Ascending aorta (tissue), 2 donors: ENCODE measurements around the gene PLCL2. TPM values are rescaled to one million over a fixed set of nuclear protein-coding genes. Genes with fewer than 3 reads are reported as not detected.

Experiments
- DNase-seq, 2 donors: peaks; one replicate each; pipeline ENCODE4 v3.0.0-alpha.2; 2019; ENCODE audit warnings: low spot score in 2 of 2
- H3K27ac ChIP-seq, 2 donors: fragments of 200-600 bp; sonication (generic); one replicate each; pipeline ENCODE4 v1.5.1; 2016 to 2017; ENCODE audit warnings: mild to moderate bottlenecking in 1 of 2
- H3K27me3 ChIP-seq: fragments of 200-600 bp; sonication (generic); one replicate; pipeline ENCODE4 v1.5.1; 2017
- H3K36me3 ChIP-seq, 2 donors: fragments of 200-600 bp; sonication (generic); one replicate each; pipeline ENCODE4 v1.5.1; 2016
- H3K4me1 ChIP-seq, 2 donors: fragments of 200-600 bp; sonication (generic); one replicate each; pipeline ENCODE4 v1.5.1; 2016 to 2017; ENCODE audit warnings: mild to moderate bottlenecking in 1 of 2
- H3K4me3 ChIP-seq, 2 donors: fragments of 200-600 bp; sonication (generic); one replicate each; pipeline ENCODE4 v1.5.1; 2016 to 2017; ENCODE audit warnings: mild to moderate bottlenecking in 1 of 2
- H3K9me3 ChIP-seq, 2 donors: fragments of 200-600 bp; sonication (generic); one replicate each; pipeline ENCODE4 v1.5.1; 2016
- CTCF ChIP-seq, 3 experiments: fragments of 200-600 bp in 2 of 3; fragments of 450-650 bp in 1 of 3; sonication (generic) in 2 of 3; IDR thresholded peaks; one replicate each; pipeline ENCODE4 v1.5.1; 2016 to 2019; ENCODE audit warnings: antibody characterized with exemption in 3 of 3, mild to moderate bottlenecking in 1 of 3, moderate library complexity in 1 of 3
- intact Hi-C: fragments of 100-400 bp; cut with DNase I; formaldehyde crosslinking; loops from one replicate; pipeline ENCODE4 v1.15.1; 2023
- total RNA-seq: library from RNA; depleted of rRNA; stranded (reverse); fragments of >200 nt; gene quantifications from one replicate; pipeline ENCODE4 v1.1.0, GENCODE V29; 2016

The PLCL2 gene
- total RNA-seq, 1 donor from 2014 or later, result 2.9 TPM

GRCh38 chr3:16840101-16840424, 44.7 kb upstream of the PLCL2 start:
- TF ChIP-seq CTCF (IDR thresholded peaks at IDR 0.05), result no peak
- H3K4me1 ChIP-seq, result no peaks in the 10 kb centered on the region
- no peak for DNase-seq
- no peak overlapping the region for H3K4me3 ChIP-seq
- H3K9me3 ChIP-seq, result no peaks in the 10 kb centered on the region
- intact Hi-C loops, result no loop called here
- H3K36me3 ChIP-seq, result no peaks in the 10 kb centered on the region
- no peak overlapping the region for H3K27ac ChIP-seq
- no peaks in the 10 kb centered on the region for H3K27me3 ChIP-seq

- Histone ChIP-seq H3K9me3 (no peaks in the 10 kb centered on the region), H3K4me3 (no peak overlapping the region), H3K27me3 (no peaks in the 10 kb centered on the region), H3K4me1 (no peaks in the 10 kb centered on the region), H3K36me3 (no peaks in the 10 kb centered on the region), H3K27ac (no peak overlapping the region)
- intact Hi-C loops, result no loop called here
- DNase-seq, result no peak
- TF ChIP-seq CTCF (IDR thresholded peaks at IDR 0.05), result no peak
These were observed 43.6 kb upstream of the PLCL2 start for GRCh38 chr3:16841041-16841753.

GRCh38 chr3:16841904-16842271, 42.9 kb upstream of the PLCL2 start:
- TF ChIP-seq CTCF (IDR thresholded peaks at IDR 0.05), result no peak
- Histone ChIP-seq H3K27me3 (no peaks in the 10 kb centered on the region), H3K27ac (no peak overlapping the region), H3K4me3 (no peak overlapping the region), H3K36me3 (no peaks in the 10 kb centered on the region), H3K9me3 (no peaks in the 10 kb centered on the region), H3K4me1 (no peaks in the 10 kb centered on the region)
- DNase-seq, result no peak
- intact Hi-C loops, result no loop called here

- intact Hi-C loops, result no loop called here
- H3K36me3 ChIP-seq, result no peaks in the 10 kb centered on the region
- no peaks in the 10 kb centered on the region for H3K9me3 ChIP-seq
- DNase-seq, result peak in 1 of 2 donors; percentile 76
- H3K27me3 ChIP-seq, result no peaks in the 10 kb centered on the region
- H3K4me3 ChIP-seq, result no peak overlapping the region
- peak overlapping the region in 1 of 2 donors; percentile 5 for H3K27ac ChIP-seq
- no peaks in the 10 kb centered on the region for H3K4me1 ChIP-seq
- TF ChIP-seq CTCF (IDR thresholded peaks at IDR 0.05), result no peak
These were observed 42.2 kb upstream of the PLCL2 start for GRCh38 chr3:16842272-16843270.

- Histone ChIP-seq H3K36me3 (no peaks in the 10 kb centered on the region), H3K4me1 (no peaks in the 10 kb centered on the region), H3K9me3 (no peaks in the 10 kb centered on the region), H3K4me3 (no peak overlapping the region), H3K27ac (no peak overlapping the region), H3K27me3 (no peaks in the 10 kb centered on the region)
- TF ChIP-seq CTCF (IDR thresholded peaks at IDR 0.05), result no peak
- no peak for DNase-seq
- intact Hi-C loops, result no loop called here
These were observed 40.5 kb upstream of the PLCL2 start for GRCh38 chr3:16844222-16844621.
